ENCODE data around the gene CPT1C. TPM values are rescaled to one million over a fixed set of nuclear protein-coding genes. Genes with fewer than 3 reads are reported as not detected.

Gene CPT1C
- total and polyA plus RNA-seq, 2 donors (not counting 1 experiment from before 2014, with no cell fraction given) = 0.30 to 1.7 TPM

DNA sequence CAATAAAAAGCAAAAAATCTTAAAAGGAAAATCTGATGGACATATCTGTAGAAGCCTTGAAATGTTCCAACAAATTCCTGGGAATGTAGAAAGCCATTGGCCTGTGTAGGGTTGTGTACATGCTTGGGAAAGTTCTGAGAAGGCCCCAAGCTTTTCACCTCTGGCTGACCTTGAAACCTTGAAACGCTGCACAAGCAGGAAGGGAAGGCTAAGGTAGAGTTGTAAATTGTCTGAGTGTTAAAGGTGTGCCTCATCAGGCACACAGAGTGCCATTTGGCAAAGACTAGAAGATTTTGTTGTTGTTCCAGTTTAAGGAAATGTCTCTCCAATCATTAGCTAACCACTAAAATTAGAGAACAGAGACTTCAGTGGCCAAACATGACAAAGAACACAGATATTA, 61.8 kb downstream of the CPT1C start:
- Mint-ChIP-seq H3K4me1 (no peaks in the 10 kb centered on the region), H3K27ac (no peak overlapping the region), H3K9me3 (ENCODE audit: insufficient read depth) (peaks cover 2% of the 10 kb centered on the region), H3K4me3 (no peak overlapping the region), H3K27me3 (no peaks in the 10 kb centered on the region)
- Histone ChIP-seq H3K9me3 (ENCODE audit: control extremely low read depth in 1 of 3, control insufficient read depth in 2 of 3, insufficient read depth in 1 of 3, low read length in 2 of 3) (peaks cover 0 to 22% (median 1%) of the 10 kb centered on the region in 3 donors), H3K27ac (ENCODE audit: low read length in 2 of 2) (no peak overlapping the region), H3K27me3 (replicated peaks in 1 of 4; ENCODE audit: control extremely low read depth in 1 of 4, control insufficient read depth in 3 of 4, insufficient read depth in 4 of 4, low read length in 3 of 4) (no peaks in the 10 kb centered on the region), H3K4me3 (ENCODE audit: control extremely low read depth in 1 of 5, extremely low read depth in 1 of 5, insufficient read depth in 1 of 5, low read depth in 2 of 5, low read length in 4 of 5) (no peak overlapping the region), H3K36me3 (replicated peaks in 1 of 2; ENCODE audit: control extremely low read depth in 1 of 2, control insufficient read depth in 1 of 2, extremely low read depth in 1 of 2, insufficient read depth in 2 of 2, low read length in 1 of 2) (no peaks in the 10 kb centered on the region), H2AFZ (ENCODE audit: insufficient read depth, low read depth, low read length, poor library complexity, severe bottlenecking) (no peak overlapping the region), H3K79me2 (ENCODE audit: control insufficient read depth, insufficient read depth, low read length) (no peaks in the 10 kb centered on the region), H3K4me1 (ENCODE audit: control insufficient read depth in 2 of 2, insufficient read depth in 2 of 2, low read length in 2 of 2) (no peaks in the 10 kb centered on the region), H3K9ac (ENCODE audit: low read length) (no peak overlapping the region), H3K4me2 (replicated peaks; ENCODE audit: low read depth, low read length, poor library complexity, severe bottlenecking) (no peak overlapping the region), H4K20me1 (ENCODE audit: control insufficient read depth, insufficient read depth, low read length, poor library complexity, severe bottlenecking) (no peaks in the 10 kb centered on the region)
- no CpG with 5 or more reads among the region's 1 CpG for WGBS (ENCODE audit: insufficient coverage)
- DNase-seq (no peak), ATAC-seq (ENCODE audit: low read depth) (no peak)
- TF ChIP-seq EZH2 (IDR thresholded peaks at IDR 0.05; ENCODE audit: borderline replicate concordance, insufficient read depth, low read depth, low read length, poor library complexity, severe bottlenecking) (no peak), CTCF (IDR thresholded peaks at IDR 0.05) (no peak)
- POLR2A ChIA-PET = no interaction called here
- intact Hi-C loops (cut with micrococcal nuclease) = no loop called here
- CTCF ChIA-PET = no interaction called here

GRCh38 chr19:49755956-49756355, 65.0 kb downstream of the CPT1C start:
- Histone ChIP-seq H3K4me2 (replicated peaks; ENCODE audit: low read depth, low read length, poor library complexity, severe bottlenecking) (no peak overlapping the region), H3K36me3 (replicated peaks in 1 of 2; ENCODE audit: control extremely low read depth in 1 of 2, control insufficient read depth in 1 of 2, extremely low read depth in 1 of 2, insufficient read depth in 2 of 2, low read length in 1 of 2) (no peaks in the 10 kb centered on the region), H3K79me2 (ENCODE audit: control insufficient read depth, insufficient read depth, low read length) (no peaks in the 10 kb centered on the region), H3K9ac (ENCODE audit: low read length) (no peak overlapping the region), H3K27ac (ENCODE audit: low read length in 2 of 2) (no peak overlapping the region), H2AFZ (ENCODE audit: insufficient read depth, low read depth, low read length, poor library complexity, severe bottlenecking) (no peak overlapping the region), H3K4me3 (ENCODE audit: control extremely low read depth in 1 of 5, extremely low read depth in 1 of 5, insufficient read depth in 1 of 5, low read depth in 2 of 5, low read length in 4 of 5) (no peak overlapping the region), H3K9me3 (ENCODE audit: control extremely low read depth in 1 of 3, control insufficient read depth in 2 of 3, insufficient read depth in 1 of 3, low read length in 2 of 3) (peaks cover 0 to 22% (median 1%) of the 10 kb centered on the region in 3 donors), H3K27me3 (replicated peaks in 1 of 4; ENCODE audit: control extremely low read depth in 1 of 4, control insufficient read depth in 3 of 4, insufficient read depth in 4 of 4, low read length in 3 of 4) (peaks cover 0 to 3% (median 0%) of the 10 kb centered on the region in 4 experiments), H4K20me1 (ENCODE audit: control insufficient read depth, insufficient read depth, low read length, poor library complexity, severe bottlenecking) (no peaks in the 10 kb centered on the region), H3K4me1 (ENCODE audit: control insufficient read depth in 2 of 2, insufficient read depth in 2 of 2, low read length in 2 of 2) (no peaks in the 10 kb centered on the region)
- peaks cover 2% of the 10 kb centered on the region for H3K9me3 Mint-ChIP-seq (ENCODE audit: insufficient read depth)
- no peak overlapping the region for H3K27ac Mint-ChIP-seq
- H3K4me3 Mint-ChIP-seq = no peak overlapping the region
- no peak for DNase-seq
- no peaks in the 10 kb centered on the region for H3K4me1 Mint-ChIP-seq
- ChIA-PET CTCF (no interaction called here), POLR2A (interaction anchor here (0.6 kb wide), 1 partner anchor 24 kb away, joined by 3 read pairs; no protein-coding TSS in a partner anchor)
- TF ChIP-seq CTCF (IDR thresholded peaks at IDR 0.05) (no peak), EZH2 (IDR thresholded peaks at IDR 0.05; ENCODE audit: borderline replicate concordance, insufficient read depth, low read depth, low read length, poor library complexity, severe bottlenecking) (no peak)
- intact Hi-C loops (cut with micrococcal nuclease) = no loop called here
- WGBS (ENCODE audit: insufficient coverage) = no CpG with 5 or more reads among the region's 3 CpGs
- no peak for ATAC-seq (ENCODE audit: low read depth)
- H3K27me3 Mint-ChIP-seq = no peaks in the 10 kb centered on the region
